Activated B cell treated with CpG ODN at 0.5 μM for 24 hours (primary cell): ENCODE measurements around the gene NSMCE4A. TPM values are rescaled to one million over a fixed set of nuclear protein-coding genes. Genes with fewer than 3 reads are reported as not detected.
A peak's percentile ranks its signal among the peaks of the same experiment; 100 is the strongest.
"Not testable (repeated sequence)": the region's sequence is repeated elsewhere in the genome, so short reads cannot be mapped to it uniquely, and the experiment has no call there.

Experiments
- ATAC-seq: fragments of 200-7000 bp; cut with Tn5 transposase; one replicate; pipeline ENCODE4 v1.10.0; 2021; ENCODE audit warnings: low read depth, mild to moderate bottlenecking, moderate library complexity
- CTCF ChIA-PET: fragments of 350-600 bp; sonication (Branson Sonifier 250); formaldehyde crosslinking; loops from one replicate; lab custom pipeline; 2021; ENCODE audit warnings: antibody characterized with exemption; lab: Charles Lee
- POLR2A ChIA-PET: fragments of 350-600 bp; sonication (Branson Sonifier 250); formaldehyde crosslinking; loops from one replicate; lab custom pipeline; 2021; ENCODE audit warnings: antibody characterized with exemption; lab: Charles Lee
- DNase-seq: peaks from one replicate; pipeline ENCODE4 v3.0.0; 2022
- H3K27ac Mint-ChIP-seq: one replicate; pipeline ENCODE4 v1.8.0; 2020; ENCODE audit warnings: mixed read lengths
- H3K27me3 Mint-ChIP-seq: one replicate; pipeline ENCODE4 v1.8.0; 2021; ENCODE audit warnings: mixed read lengths
- H3K36me3 Mint-ChIP-seq: one replicate; pipeline ENCODE4 v1.8.0; 2021; ENCODE audit warnings: low read depth, mixed read lengths
- H3K4me1 Mint-ChIP-seq: one replicate; pipeline ENCODE4 v1.8.0; 2021; ENCODE audit warnings: mixed read lengths
- H3K4me3 Mint-ChIP-seq: one replicate; pipeline ENCODE4 v1.8.0; 2020; ENCODE audit warnings: mild to moderate bottlenecking, mixed read lengths
- H3K9me3 Mint-ChIP-seq: one replicate; pipeline ENCODE4 v1.8.0; 2020; ENCODE audit warnings: mixed read lengths
- intact Hi-C: fragments of 100-400 bp; cut with micrococcal nuclease; formaldehyde crosslinking; loops from one replicate; pipeline ENCODE4 v1.15.1; 2024
- total RNA-seq: library from RNA; stranded (reverse); gene quantifications from 2 replicates; pipeline ENCODE4 v1.2.3, GENCODE V29; 2022
- TF ChIP-seq, protein P1 (sequence below): fragments of 200-600 bp; IDR thresholded peaks from one replicate; pipeline ENCODE4 v1.8.0; 2022; ENCODE audit warnings: antibody characterized with exemption, mild to moderate bottlenecking

NSMCE4A gene
- total RNA-seq, 1 donor from 2014 or later = 78.0 TPM

DNA sequence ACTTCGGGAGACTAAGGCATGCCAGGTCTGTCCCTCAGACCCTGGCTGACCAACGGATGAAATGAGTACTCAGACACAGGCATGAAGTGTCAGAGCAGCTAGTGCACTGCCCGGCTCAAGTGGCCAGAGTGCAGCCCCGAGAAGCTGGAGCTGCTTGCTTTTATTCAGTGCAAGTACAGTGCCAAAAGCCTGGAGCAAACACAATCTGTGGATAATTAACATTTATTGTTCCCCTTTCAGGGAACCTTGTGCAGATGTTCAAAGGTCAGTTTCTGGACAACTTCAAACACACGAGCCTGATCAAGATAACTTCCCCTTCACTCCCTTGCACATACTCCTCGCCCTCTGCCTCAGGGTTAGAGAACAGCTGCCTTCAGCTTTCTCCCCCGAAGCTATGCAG lies 39.3 kb downstream of the NSMCE4A start:
- Mint-ChIP-seq H3K36me3 (no peaks in the 10 kb centered on the region), H3K4me1 (no peaks in the 10 kb centered on the region), H3K27ac (no peak overlapping the region), H3K4me3 (no peak overlapping the region), H3K27me3 (peaks cover 8% of the 10 kb centered on the region), H3K9me3 (no peaks in the 10 kb centered on the region)
- TF ChIP-seq, protein P1, sequence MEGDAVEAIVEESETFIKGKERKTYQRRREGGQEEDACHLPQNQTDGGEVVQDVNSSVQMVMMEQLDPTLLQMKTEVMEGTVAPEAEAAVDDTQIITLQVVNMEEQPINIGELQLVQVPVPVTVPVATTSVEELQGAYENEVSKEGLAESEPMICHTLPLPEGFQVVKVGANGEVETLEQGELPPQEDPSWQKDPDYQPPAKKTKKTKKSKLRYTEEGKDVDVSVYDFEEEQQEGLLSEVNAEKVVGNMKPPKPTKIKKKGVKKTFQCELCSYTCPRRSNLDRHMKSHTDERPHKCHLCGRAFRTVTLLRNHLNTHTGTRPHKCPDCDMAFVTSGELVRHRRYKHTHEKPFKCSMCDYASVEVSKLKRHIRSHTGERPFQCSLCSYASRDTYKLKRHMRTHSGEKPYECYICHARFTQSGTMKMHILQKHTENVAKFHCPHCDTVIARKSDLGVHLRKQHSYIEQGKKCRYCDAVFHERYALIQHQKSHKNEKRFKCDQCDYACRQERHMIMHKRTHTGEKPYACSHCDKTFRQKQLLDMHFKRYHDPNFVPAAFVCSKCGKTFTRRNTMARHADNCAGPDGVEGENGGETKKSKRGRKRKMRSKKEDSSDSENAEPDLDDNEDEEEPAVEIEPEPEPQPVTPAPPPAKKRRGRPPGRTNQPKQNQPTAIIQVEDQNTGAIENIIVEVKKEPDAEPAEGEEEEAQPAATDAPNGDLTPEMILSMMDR = no peak
- POLR2A ChIA-PET = no interaction called here
- intact Hi-C loops = no loop called here
- no peak for ATAC-seq
- CTCF ChIA-PET = no interaction called here
- no peak for DNase-seq

DNA sequence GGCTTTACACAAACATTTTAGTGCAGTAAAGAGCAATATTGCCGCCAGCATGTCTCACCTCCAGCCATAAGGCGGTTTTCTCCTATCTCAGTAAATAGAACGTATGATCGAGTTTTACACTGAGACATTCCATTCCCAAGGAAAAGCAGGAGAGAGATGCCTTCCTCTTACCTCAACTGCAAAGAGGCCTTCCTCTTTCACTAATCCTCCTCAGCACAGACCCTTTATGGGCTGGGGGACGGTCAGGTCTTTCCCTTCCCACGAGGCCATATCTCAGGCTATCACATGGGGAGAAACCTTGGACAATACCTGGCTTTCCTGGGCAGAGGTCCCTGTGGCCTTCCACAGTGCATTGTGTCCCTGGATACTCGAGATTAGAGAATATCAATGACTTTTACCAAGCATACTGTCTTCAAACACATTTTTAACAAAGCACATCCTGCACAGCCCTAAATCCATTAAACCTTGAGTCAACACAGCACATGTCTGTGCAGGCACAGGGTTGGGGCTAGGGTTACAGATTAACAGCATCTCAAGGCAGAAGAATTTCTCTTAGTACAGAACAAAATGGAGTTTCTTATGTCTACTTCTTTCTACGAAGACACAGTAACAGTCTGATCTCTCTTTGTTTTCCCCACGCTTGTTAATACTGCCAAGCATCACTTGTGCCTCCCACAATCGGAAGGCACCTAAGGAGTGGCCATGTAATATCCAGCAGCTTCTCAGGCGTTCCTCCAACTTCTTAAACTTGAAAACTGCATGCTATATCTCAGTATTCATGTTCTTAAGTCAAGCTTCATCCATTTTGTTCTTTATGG lies 44.5 kb downstream of the NSMCE4A start:
- peaks cover 16% of the 10 kb centered on the region for H3K4me1 Mint-ChIP-seq
- POLR2A ChIA-PET, ATAC-seq, H3K9me3 Mint-ChIP-seq, DNase-seq, H3K36me3 Mint-ChIP-seq, H3K27me3 Mint-ChIP-seq, CTCF ChIA-PET, intact Hi-C loops: not testable (repeated sequence)
- peak overlapping the region; percentile 20 for H3K4me3 Mint-ChIP-seq
- H3K27ac Mint-ChIP-seq = peak overlapping the region; percentile 41

DNA sequence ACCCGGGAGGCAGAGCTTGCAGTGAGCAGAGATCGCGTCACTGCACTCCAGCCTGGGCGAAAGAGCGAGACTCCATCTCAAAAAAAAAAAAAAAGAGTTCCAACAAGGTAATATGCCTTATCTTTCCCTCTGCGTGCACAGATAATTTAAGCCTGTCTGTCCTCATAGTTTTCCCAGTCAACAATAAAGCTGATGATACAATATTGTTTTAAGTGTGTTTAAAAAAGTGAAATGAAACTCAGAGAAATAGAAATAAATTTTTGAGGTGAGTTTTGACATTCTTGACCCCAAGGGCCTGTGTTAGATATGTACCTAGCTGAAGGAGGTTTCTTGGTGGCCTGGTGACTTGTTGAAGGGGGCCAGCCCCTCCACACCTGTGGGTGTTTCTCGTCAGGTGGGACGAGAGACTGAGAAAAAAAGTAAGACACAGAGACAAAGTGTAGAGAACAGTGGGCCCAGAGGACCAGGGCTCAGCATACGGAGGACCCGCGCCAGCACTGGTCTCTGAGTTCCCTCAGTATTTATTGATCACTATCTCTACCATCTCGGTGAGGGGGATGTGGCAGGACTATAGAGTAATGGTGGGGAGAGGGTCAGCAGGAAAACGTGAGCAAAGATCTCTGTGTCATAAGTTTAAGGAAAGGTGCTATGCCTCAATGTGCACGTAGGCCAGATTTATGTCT lies 45.3 kb downstream of the NSMCE4A start:
- H3K9me3 Mint-ChIP-seq, CTCF ChIA-PET, DNase-seq, H3K36me3 Mint-ChIP-seq, H3K27me3 Mint-ChIP-seq, ATAC-seq: not testable (repeated sequence)
- POLR2A ChIA-PET = interaction anchor here (1.6 kb wide), 1 partner anchor 1079 kb away, joined by 3 read pairs; the partner anchor contains the start of genes ACADSB and IKZF5
- Mint-ChIP-seq H3K4me1 (peaks cover 19% of the 10 kb centered on the region), H3K4me3 (peak overlapping the region; percentile 20), H3K27ac (peak overlapping the region; percentile 41)
- intact Hi-C loops = loop anchor here (2.0 to 5.0 kb wide), 3 partner anchors 948 to 1228 kb away; partner anchors contain the start of genes ACADSB, FAM24B and IKZF5

DNA sequence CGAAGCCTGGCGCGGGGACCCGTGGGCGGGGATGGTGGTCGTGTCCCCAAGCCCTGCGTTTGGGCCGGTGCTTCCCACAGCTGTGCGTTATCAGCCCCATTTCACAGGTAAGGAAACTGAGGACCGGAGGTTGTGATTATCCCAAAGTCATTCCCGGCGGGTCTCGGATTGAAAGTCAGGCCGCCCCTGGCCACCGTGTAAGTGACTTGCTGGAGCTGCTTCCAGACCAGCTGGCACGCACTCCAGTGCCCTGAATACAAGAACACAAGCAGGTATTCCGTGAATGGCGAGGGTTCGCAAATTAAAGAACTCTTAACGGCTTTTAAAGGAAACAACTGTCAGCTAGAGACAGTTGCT lies 46.5 kb downstream of the NSMCE4A start:
- TF ChIP-seq, protein P1 = no peak
- no peaks in the 10 kb centered on the region for H3K36me3 Mint-ChIP-seq
- CTCF ChIA-PET = no interaction called here

DNA sequence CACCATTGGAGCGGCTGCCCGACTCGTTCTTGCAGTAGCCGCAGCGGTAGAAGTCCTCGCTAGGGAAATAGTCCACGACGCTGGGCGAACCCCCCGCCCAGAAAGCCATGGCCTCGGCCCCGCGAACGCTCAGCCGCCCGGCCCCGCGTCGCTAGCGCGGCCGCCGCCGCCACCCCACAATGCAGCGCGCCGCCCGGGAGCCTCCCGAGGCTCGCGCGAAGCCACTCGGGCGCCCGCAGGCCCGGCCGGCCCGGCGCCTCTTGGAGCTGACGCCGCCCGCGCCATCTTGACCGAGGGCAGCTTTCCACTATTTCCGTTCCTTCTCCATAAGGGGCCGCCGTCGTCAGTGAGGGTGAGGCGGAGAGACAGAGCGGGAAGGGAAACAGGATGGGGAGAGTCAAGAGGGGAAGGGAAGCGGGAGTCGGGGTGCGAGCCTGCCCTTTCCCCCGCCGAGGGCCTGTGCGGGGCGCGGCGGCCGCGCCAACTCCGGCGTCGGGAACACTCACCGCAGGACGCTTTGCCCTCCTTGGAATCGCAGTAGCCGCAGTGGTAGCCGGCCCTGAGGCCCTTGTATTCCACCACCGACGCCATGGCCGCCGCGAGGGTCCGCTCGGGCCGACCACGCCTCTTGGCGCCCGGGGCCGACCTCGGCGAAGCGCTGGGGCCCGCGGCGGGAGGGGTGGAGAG lies 47.0 kb downstream of the NSMCE4A start, which contains the start of gene ATE1:
ATE1 (minus strand) TSS at position 191 of the 687 bp plus-strand sequence; CDS start at position 109, 82 bp downstream.
- intact Hi-C loops = loop anchor here (1.0 to 5.0 kb wide), 6 partner anchors 47 to 1229 kb away; partner anchors contain the start of genes ACADSB, FAM24B, IKZF5 and NSMCE4A
- H3K27me3 Mint-ChIP-seq = no peaks in the 10 kb centered on the region
- ChIA-PET CTCF (no interaction called here), POLR2A (interaction anchor here (0.6 to 2.5 kb wide), 6 partner anchors 9 to 1081 kb away, joined by 3 to 12 read pairs (median 4); partner anchors contain the start of genes ACADSB, IKZF5, NSMCE4A and WDR11)
- no peaks in the 10 kb centered on the region for H3K9me3 Mint-ChIP-seq
- H3K27ac Mint-ChIP-seq = peak within 1 kb of the TSS; percentile 91
- H3K4me1 Mint-ChIP-seq = peaks cover 19% of the 10 kb centered on the region
- peaks cover 1% of the 10 kb centered on the region for H3K36me3 Mint-ChIP-seq
- H3K4me3 Mint-ChIP-seq = peak within 1 kb of the TSS; percentile 94
- ATAC-seq (peak; percentile 91), DNase-seq (peak; percentile 79)
- TF ChIP-seq, protein P1 = no peak

More for the DNA sequence above, 46.5 kb downstream of the NSMCE4A start:
- intact Hi-C loops = loop anchor here (1.0 to 5.0 kb wide), 6 partner anchors 47 to 1229 kb away; partner anchors contain the start of genes ACADSB, FAM24B, IKZF5 and NSMCE4A
- peak overlapping the region; percentile 91 for H3K27ac Mint-ChIP-seq
- peaks cover 19% of the 10 kb centered on the region for H3K4me1 Mint-ChIP-seq
- no peaks in the 10 kb centered on the region for H3K27me3 Mint-ChIP-seq
- DNase-seq = no peak
- no peaks in the 10 kb centered on the region for H3K9me3 Mint-ChIP-seq
- peak overlapping the region; percentile 94 for H3K4me3 Mint-ChIP-seq
- POLR2A ChIA-PET = interaction anchor here (1.1 to 2.5 kb wide), 5 partner anchors 9 to 1080 kb away, joined by 3 to 12 read pairs (median 4); partner anchors contain the start of genes ACADSB, IKZF5, NSMCE4A and WDR11
- no peak for ATAC-seq
